MM.1S (cell line): ENCODE measurements around the gene DHX32.

Source experiments
- DNase-seq: peaks from one replicate; pipeline ENCODE4 v3.0.0-alpha.2; 2015
- H2AFZ ChIP-seq: fragments of 300-600 bp; sonication (generic); 2 replicates; pipeline ENCODE4 v1.6.0; 2016; ENCODE audit warnings: antibody characterized with exemption, low read length
- H3F3A ChIP-seq: fragments of 300-600 bp; sonication (generic); 2 replicates; pipeline ENCODE4 v1.6.1; 2016; ENCODE audit warnings: mild to moderate bottlenecking, antibody characterized with exemption, low read length, moderate library complexity, mixed read lengths; ENCODE audit not compliant: insufficient read depth
- H3K27ac ChIP-seq: fragments of 300-600 bp; sonication (generic); 2 replicates; pipeline ENCODE4 v1.5.1; 2016; ENCODE audit warnings: mild to moderate bottlenecking, low read length
- H3K27me3 ChIP-seq: fragments of 300-600 bp; sonication (generic); replicated peaks from 2 replicates; pipeline ENCODE4 v1.6.0; 2016; ENCODE audit warnings: low read length; ENCODE audit not compliant: insufficient read depth
- H3K36me3 ChIP-seq: fragments of 300-600 bp; sonication (generic); replicated peaks from 2 replicates; pipeline ENCODE4 v1.6.1; 2016; ENCODE audit warnings: mild to moderate bottlenecking, low read length, mixed read lengths; ENCODE audit not compliant: insufficient read depth
- H3K4me1 ChIP-seq: fragments of 300-600 bp; sonication (generic); 2 replicates; pipeline ENCODE4 v1.6.1; 2016; ENCODE audit warnings: low read length, mixed read lengths
- H3K4me2 ChIP-seq: fragments of 300-600 bp; sonication (generic); 2 replicates; pipeline ENCODE4 v1.6.0; 2016; ENCODE audit warnings: low read depth, low read length
- H3K4me3 ChIP-seq: fragments of 300-600 bp; sonication (generic); 2 replicates; pipeline ENCODE4 v1.5.1; 2016; ENCODE audit warnings: low read length, mixed read lengths
- H3K79me2 ChIP-seq: fragments of 300-600 bp; sonication (generic); 2 replicates; pipeline ENCODE4 v1.6.1; 2016; ENCODE audit warnings: mixed run types, low read length, mixed read lengths
- H3K9ac ChIP-seq: fragments of 300-600 bp; sonication (generic); 2 replicates; pipeline ENCODE4 v1.6.1; 2016; ENCODE audit warnings: low read length, mixed read lengths
- H3K9me2 ChIP-seq: fragments of 300-600 bp; sonication (generic); replicated peaks from 2 replicates; pipeline ENCODE4 v1.6.1; 2016; ENCODE audit warnings: mild to moderate bottlenecking, low read length, mixed read lengths; ENCODE audit not compliant: insufficient read depth
- H3K9me3 ChIP-seq: fragments of 300-600 bp; sonication (generic); replicated peaks from 2 replicates; pipeline ENCODE4 v1.6.1; 2016; ENCODE audit warnings: mild to moderate bottlenecking, low read length, mixed read lengths; ENCODE audit not compliant: insufficient read depth
- H4K20me1 ChIP-seq: fragments of 300-600 bp; sonication (generic); 2 replicates; pipeline ENCODE4 v1.6.1; 2016; ENCODE audit warnings: mild to moderate bottlenecking, low read length, moderate library complexity, mixed read lengths; ENCODE audit not compliant: insufficient read depth
- CTCF ChIP-seq: fragments of 300-600 bp; sonication (generic); IDR thresholded peaks from 2 replicates; pipeline ENCODE4 v1.5.1; 2016; ENCODE audit warnings: antibody characterized with exemption, low read length, mixed read lengths
- EZH2 ChIP-seq: fragments of 300-600 bp; sonication (generic); optimal IDR thresholded peaks from 2 replicates; pipeline ENCODE3; 2017; ENCODE audit warnings: low read depth, mild to moderate bottlenecking, antibody characterized with exemption, low read length, mixed read lengths
- EZH2phosphoT487 ChIP-seq: fragments of 300-600 bp; sonication (generic); IDR thresholded peaks from 2 replicates; pipeline ENCODE4 v1.6.1; 2018; ENCODE audit warnings: antibody characterized with exemption, low read length

DHX32 gene

GRCh38 chr10:125797994-125798662 is 83.0 kb downstream of the DHX32 start:
- Histone ChIP-seq H3K4me1 (peaks cover 65% of the 10 kb centered on the region), H3K27me3 (no peaks in the 10 kb centered on the region), H3K4me2 (peak overlapping the region; percentile 77), H3K36me3 (no peaks in the 10 kb centered on the region), H3K9me2 (no peaks in the 10 kb centered on the region), H3K79me2 (no peaks in the 10 kb centered on the region), H3K27ac (peak overlapping the region; percentile 97), H4K20me1 (no peaks in the 10 kb centered on the region), H3K9ac (0 out of 2 replicates have a peak overlapping the region, but pooled peaks have one; percentile 21), H3K9me3 (no peaks in the 10 kb centered on the region), H3K4me3 (no peak overlapping the region), H2AFZ (peak overlapping the region; percentile 34), H3F3A (peaks cover 44% of the 10 kb centered on the region)
- DNase-seq = peak; percentile 28
- no peak for TF ChIP-seq EZH2
- no peak for TF ChIP-seq CTCF
- no peak for TF ChIP-seq EZH2phosphoT487

GRCh38 chr10:125797424-125797823 is 83.7 kb downstream of the DHX32 start:
- no peaks in the 10 kb centered on the region for H4K20me1 ChIP-seq
- no peaks in the 10 kb centered on the region for H3K9me3 ChIP-seq
- no peak overlapping the region for H2AFZ ChIP-seq
- peak overlapping the region; percentile 77; the same call in 1 of the 2 replicates for H3K4me2 ChIP-seq
- TF ChIP-seq EZH2 (no peak), CTCF (peak; percentile 23), EZH2phosphoT487 (no peak)
- H3K9me2 ChIP-seq = no peaks in the 10 kb centered on the region
- no peaks in the 10 kb centered on the region for H3K79me2 ChIP-seq
- H3K9ac ChIP-seq = no peak overlapping the region
- no peaks in the 10 kb centered on the region for H3K27me3 ChIP-seq
- no peaks in the 10 kb centered on the region for H3K36me3 ChIP-seq
- H3F3A ChIP-seq = peaks cover 44% of the 10 kb centered on the region
- H3K4me3 ChIP-seq = no peak overlapping the region
- H3K4me1 ChIP-seq = peaks cover 65% of the 10 kb centered on the region
- H3K27ac ChIP-seq = peak overlapping the region; percentile 97
- DNase-seq = peak; percentile 70

GRCh38 chr10:125795637-125796190 is 85.4 kb downstream of the DHX32 start:
- Histone ChIP-seq H3K27ac (peak overlapping the region; percentile 97), H3K4me3 (peak overlapping the region; percentile 37), H3K4me1 (peaks cover 65% of the 10 kb centered on the region), H2AFZ (peak overlapping the region; percentile 26; the same call in 1 of the 2 replicates), H3K79me2 (no peaks in the 10 kb centered on the region), H3K27me3 (no peaks in the 10 kb centered on the region), H3K36me3 (no peaks in the 10 kb centered on the region), H3F3A (peaks cover 44% of the 10 kb centered on the region), H3K4me2 (peak overlapping the region; percentile 77), H3K9me2 (no peaks in the 10 kb centered on the region), H3K9me3 (no peaks in the 10 kb centered on the region), H3K9ac (peak overlapping the region; percentile 46), H4K20me1 (no peaks in the 10 kb centered on the region)
- DNase-seq = peak; percentile 63
- TF ChIP-seq EZH2phosphoT487 (no peak), CTCF (no peak), EZH2 (no peak)
